Cardiac muscle cell (in vitro differentiated cells and primary cell): Measurements from ENCODE around the gene SLC37A1. TPM values are rescaled to one million over a fixed set of nuclear protein-coding genes. Genes with fewer than 3 reads are reported as not detected.

Experiments
- DNase-seq, 2 donors: peaks; one replicate each; pipeline versions ENCODE4 v3.0.0 to v3.0.0-alpha.2; 2010 to 2017; ENCODE audit warnings: low read depth in 1 of 2, low spot score in 1 of 2
- H3K27ac ChIP-seq: fragments of 200-600 bp; sonication (generic); 2 replicates; pipeline ENCODE4 v1.5.1; 2016
- H3K27me3 ChIP-seq: fragments of 200-600 bp; sonication (generic); 2 replicates; pipeline ENCODE4 v1.6.0; 2016; ENCODE audit warnings: control low read depth
- H3K36me3 ChIP-seq: fragments of 200-600 bp; sonication (generic); 2 replicates; pipeline ENCODE4 v1.5.1; 2016; ENCODE audit warnings: control low read depth
- H3K4me1 ChIP-seq: fragments of 200-600 bp; sonication (generic); 2 replicates; pipeline ENCODE4 v1.8.1; 2017; ENCODE audit warnings: low read depth, mild to moderate bottlenecking, mixed run types
- H3K4me3 ChIP-seq: fragments of 200-600 bp; sonication (generic); 2 replicates; pipeline ENCODE4 v1.5.1; 2016; ENCODE audit warnings: mild to moderate bottlenecking
- H3K9me3 ChIP-seq: fragments of 200-600 bp; sonication (generic); 2 replicates; pipeline ENCODE4 v1.5.1; 2017; ENCODE audit warnings: low read depth, mild to moderate bottlenecking, control low read depth
- polyA plus RNA-seq: library from polyadenylated mRNA; unstranded; fragments of >200 nt; fragmentation: Nextera tagmentation; extraction: Ambion mirVana; gene quantifications from 2 replicates; pipeline ENCODE4 v1.2.1, GENCODE V29; 2016
- total RNA-seq: library from RNA; depleted of rRNA; stranded (reverse); fragments of >200 nt; gene quantifications from 2 replicates; pipeline ENCODE4 v1.2.3, GENCODE V29; 2016
- TF ChIP-seq, protein P1 (sequence below): IDR thresholded peaks from 2 replicates; pipeline ENCODE4 v1.5.1; 2012; ENCODE audit warnings: low read depth, mild to moderate bottlenecking, low read length

SLC37A1 gene
- total and polyA plus RNA-seq, 2 experiments from 2014 or later, result 3.5 to 8.4 TPM

DNA sequence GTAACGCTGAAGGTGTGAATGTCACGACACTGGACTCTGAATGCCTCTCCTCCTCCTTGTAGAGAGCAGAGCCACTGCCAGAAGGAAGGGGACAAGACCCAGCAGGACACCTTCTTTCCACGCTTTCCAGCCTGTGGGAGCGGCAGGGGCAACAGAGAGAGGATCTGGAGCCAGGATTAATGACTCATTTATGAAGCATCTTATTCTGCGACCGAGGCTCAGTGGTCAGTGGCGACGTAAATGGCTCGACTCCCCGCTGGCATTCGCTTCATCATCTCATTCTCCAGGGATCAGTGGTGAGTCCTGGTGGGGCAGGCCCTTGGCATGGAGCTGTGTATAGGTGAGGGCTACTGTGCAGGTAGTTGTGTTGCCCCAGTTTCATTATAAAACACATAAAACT is 4.6 kb downstream of the SLC37A1 start:
- H3K27ac ChIP-seq, result no peak overlapping the region
- peak in 1 of 2 donors; percentile 70 for DNase-seq

DNA sequence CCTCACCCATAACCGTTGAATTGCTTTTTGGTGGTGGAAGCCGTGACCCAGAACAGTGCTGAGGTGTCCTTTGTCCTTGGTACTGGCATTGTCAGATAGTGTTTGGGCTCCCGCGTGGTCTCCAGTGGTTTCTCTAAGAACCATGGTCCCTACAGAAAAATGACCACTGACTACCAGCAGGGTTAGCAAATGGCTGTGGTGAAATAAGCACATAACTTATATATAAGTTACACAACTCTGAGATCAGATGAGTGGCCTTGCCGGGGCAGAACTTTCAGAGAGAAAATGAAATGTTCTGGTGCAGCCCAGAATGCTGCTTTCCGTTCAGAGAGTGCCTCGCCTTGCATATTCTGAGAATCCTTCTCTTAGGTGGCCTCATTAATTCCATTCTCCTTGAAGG is 5.0 kb downstream of the SLC37A1 start:
- H3K4me3 ChIP-seq, result no peak overlapping the region
- H3K27me3 ChIP-seq, result peaks cover 9% of the 10 kb centered on the region
- no peaks in the 10 kb centered on the region for H3K9me3 ChIP-seq
- H3K36me3 ChIP-seq, result no peaks in the 10 kb centered on the region
- no peak for DNase-seq
- TF ChIP-seq, protein P1, sequence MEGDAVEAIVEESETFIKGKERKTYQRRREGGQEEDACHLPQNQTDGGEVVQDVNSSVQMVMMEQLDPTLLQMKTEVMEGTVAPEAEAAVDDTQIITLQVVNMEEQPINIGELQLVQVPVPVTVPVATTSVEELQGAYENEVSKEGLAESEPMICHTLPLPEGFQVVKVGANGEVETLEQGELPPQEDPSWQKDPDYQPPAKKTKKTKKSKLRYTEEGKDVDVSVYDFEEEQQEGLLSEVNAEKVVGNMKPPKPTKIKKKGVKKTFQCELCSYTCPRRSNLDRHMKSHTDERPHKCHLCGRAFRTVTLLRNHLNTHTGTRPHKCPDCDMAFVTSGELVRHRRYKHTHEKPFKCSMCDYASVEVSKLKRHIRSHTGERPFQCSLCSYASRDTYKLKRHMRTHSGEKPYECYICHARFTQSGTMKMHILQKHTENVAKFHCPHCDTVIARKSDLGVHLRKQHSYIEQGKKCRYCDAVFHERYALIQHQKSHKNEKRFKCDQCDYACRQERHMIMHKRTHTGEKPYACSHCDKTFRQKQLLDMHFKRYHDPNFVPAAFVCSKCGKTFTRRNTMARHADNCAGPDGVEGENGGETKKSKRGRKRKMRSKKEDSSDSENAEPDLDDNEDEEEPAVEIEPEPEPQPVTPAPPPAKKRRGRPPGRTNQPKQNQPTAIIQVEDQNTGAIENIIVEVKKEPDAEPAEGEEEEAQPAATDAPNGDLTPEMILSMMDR, result no peak
- no peak overlapping the region for H3K27ac ChIP-seq
- H3K4me1 ChIP-seq, result peaks cover 28% of the 10 kb centered on the region

More for the DNA sequence above, 4.6 kb downstream of the SLC37A1 start:
- Histone ChIP-seq H3K4me1 (peaks cover 28% of the 10 kb centered on the region), H3K9me3 (no peaks in the 10 kb centered on the region), H3K27me3 (peaks cover 11% of the 10 kb centered on the region), H3K36me3 (no peaks in the 10 kb centered on the region), H3K4me3 (no peak overlapping the region)
- TF ChIP-seq, protein P1, result no peak

DNA sequence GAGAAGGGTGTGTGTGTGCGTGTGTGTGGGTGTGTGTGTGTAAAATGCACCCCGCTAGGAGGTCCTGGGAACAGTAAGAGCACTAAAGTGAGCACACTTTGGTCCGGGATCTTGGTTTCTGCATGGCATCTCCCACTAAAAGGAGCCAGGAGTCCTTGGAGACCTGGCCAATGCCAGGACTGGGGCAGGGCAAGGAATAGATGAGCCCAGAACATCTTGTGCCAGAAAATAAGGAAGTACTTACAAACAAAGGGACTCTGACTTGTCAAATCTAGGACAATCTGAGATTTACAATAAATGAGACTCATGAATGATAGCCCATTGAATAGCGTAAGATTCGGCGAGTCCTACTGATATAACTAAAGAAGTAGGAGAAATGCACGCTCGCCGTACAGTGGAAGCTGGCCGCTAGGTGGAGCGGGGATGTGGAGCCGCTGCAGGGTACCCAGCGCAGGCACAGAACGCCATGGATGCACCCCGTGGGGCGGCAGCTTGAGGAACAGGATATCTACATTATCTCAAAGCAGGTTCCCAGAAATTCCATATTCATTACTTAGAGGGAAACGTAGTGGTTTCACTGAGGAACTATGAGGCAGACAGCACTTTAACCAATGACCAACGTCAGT is 7.1 kb downstream of the SLC37A1 start:
- no peaks in the 10 kb centered on the region for H3K36me3 ChIP-seq
- TF ChIP-seq, protein P1, result peak; percentile 47
- no peaks in the 10 kb centered on the region for H3K27me3 ChIP-seq
- H3K9me3 ChIP-seq, result no peaks in the 10 kb centered on the region
- H3K4me3 ChIP-seq, result no peak overlapping the region
- H3K4me1 ChIP-seq, result peaks cover 32% of the 10 kb centered on the region
- H3K27ac ChIP-seq, result no peak overlapping the region
- DNase-seq, result no peak

DNA sequence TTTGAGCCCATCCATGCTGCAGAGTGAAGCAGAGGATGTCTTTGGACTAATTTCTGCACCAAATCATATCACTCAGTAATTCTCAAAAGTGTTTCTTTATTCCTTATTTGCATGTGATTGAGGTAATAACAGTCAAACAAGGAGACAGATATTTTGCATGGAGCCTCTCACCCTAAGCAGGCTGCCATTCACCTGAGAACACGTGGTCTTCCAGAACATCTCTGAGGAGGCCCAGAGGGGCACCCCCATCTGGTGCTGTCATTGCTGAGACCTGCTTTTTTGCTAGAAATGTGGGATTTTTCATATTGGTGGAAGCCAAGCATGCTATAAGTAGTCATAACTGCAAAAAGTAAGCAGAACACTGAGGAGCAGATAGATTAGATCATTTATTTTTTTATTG is 7.7 kb downstream of the SLC37A1 start:
- DNase-seq, result no peak
- TF ChIP-seq, protein P1, result no peak
- H3K4me3 ChIP-seq, result no peak overlapping the region
- H3K9me3 ChIP-seq, result no peaks in the 10 kb centered on the region
- H3K36me3 ChIP-seq, result no peaks in the 10 kb centered on the region
- no peak overlapping the region for H3K27ac ChIP-seq
- no peaks in the 10 kb centered on the region for H3K27me3 ChIP-seq
- peaks cover 33% of the 10 kb centered on the region for H3K4me1 ChIP-seq

DNA sequence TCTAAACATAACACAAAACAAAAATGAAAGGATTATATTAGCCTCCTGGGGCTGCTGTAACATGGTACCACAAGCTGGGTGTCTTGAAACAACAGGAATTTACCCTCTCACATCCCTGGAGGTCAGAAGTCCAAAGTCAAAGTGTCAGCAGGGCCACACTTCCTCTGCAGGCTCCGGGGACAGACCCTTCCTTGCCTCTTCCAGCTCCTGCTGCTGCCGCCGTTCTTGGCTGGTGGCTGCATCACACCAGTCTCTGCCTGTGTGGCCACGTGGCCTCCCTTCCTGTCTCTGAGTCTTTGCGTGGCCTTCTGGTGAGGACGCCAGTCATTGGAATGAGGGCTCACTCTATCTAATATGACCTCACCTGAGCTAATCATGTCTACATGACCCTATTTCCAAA is 8.2 kb downstream of the SLC37A1 start:
- TF ChIP-seq, protein P1, result no peak
- no peak overlapping the region for H3K27ac ChIP-seq
- DNase-seq, result no peak
- H3K27me3 ChIP-seq, result no peaks in the 10 kb centered on the region
- H3K4me1 ChIP-seq, result peaks cover 29% of the 10 kb centered on the region
- H3K9me3 ChIP-seq, result no peaks in the 10 kb centered on the region
- H3K4me3 ChIP-seq, result no peak overlapping the region
- H3K36me3 ChIP-seq, result no peaks in the 10 kb centered on the region
